K562 (cell line): ENCODE data around the gene ADCY5. TPM values are rescaled to one million over a fixed set of nuclear protein-coding genes. Genes with fewer than 3 reads are reported as not detected.

Experiments
- ATAC-seq: fragments of 200-7000 bp; cut with Tn5 transposase; 3 replicates; pipeline ENCODE4 v1.9.1; 2020; ENCODE audit warnings: moderate library complexity
- BruUV-seq: library from RNA; stranded (reverse); fragments of 400-500 nt; replicated peaks from 2 replicates; lab custom pipeline; 2021; lab: Mats Ljungman, UMichigan
- CTCF ChIA-PET: fragments of 300-600 bp; formaldehyde crosslinking; extraction: SDS; loops from one replicate; lab custom pipeline; 2021; ENCODE audit warnings: low intra/inter-chr PET ratio; lab: Yijun Ruan, JAX
- POLR2A ChIA-PET: fragments of 300-600, 350-650 bp; sonication (Branson Sonifier 250); formaldehyde crosslinking; extraction: SDS; loops from one replicate; lab custom pipeline; 2021; ENCODE audit warnings: antibody characterized with exemption, inconsistent platforms; lab: Yijun Ruan, JAX
- DNase-seq, 4 experiments: peaks; one replicate each; pipeline versions ENCODE4 v3.0.0 to v3.0.0-alpha.2; 2011 to 2018; ENCODE audit warnings: low spot score in 3 of 4, mixed read lengths in 3 of 4; ENCODE audit errors: extremely low read depth in 1 of 4
- FAIRE-seq: peaks from 2 replicates; lab custom pipeline; 2011; peaks lifted over from hg19 to GRCh38; lab: Jason Lieb, UNC
- H2AFZ ChIP-seq: 2 replicates; pipeline ENCODE4 v1.6.0; 2011; ENCODE audit warnings: low read depth, low read length, control low read depth, inconsistent platforms
- H3K27ac ChIP-seq: fragments of 200-600 bp; 3 replicates; pipeline ENCODE4 v1.8.0; 2011; ENCODE audit warnings: low read depth, mild to moderate bottlenecking, control low read depth, inconsistent platforms, low read length, moderate library complexity, mixed read lengths; ENCODE audit errors: extremely low read depth
- H3K27me3 ChIP-seq, 2 experiments: fragments of 300-600 bp in 1 of 2; 2 replicates in 1 of 2; 3 replicates in 1 of 2; pipeline versions ENCODE4 v1.6.0 to v1.8.0; 2011; ENCODE audit warnings: inconsistent platforms in 2 of 2, low read length in 2 of 2, mild to moderate bottlenecking in 1 of 2, mixed read lengths in 1 of 2, moderate library complexity in 1 of 2; ENCODE audit not compliant: control insufficient read depth in 2 of 2, insufficient read depth in 2 of 2
- H3K36me3 ChIP-seq: fragments of 300-600 bp; 3 replicates; pipeline ENCODE4 v1.8.0; 2011; ENCODE audit warnings: mild to moderate bottlenecking, low read length, inconsistent platforms; ENCODE audit not compliant: control insufficient read depth, insufficient read depth
- H3K4me1 ChIP-seq, 2 experiments: fragments of 200-600 bp in 1 of 2; replicated peaks in 1 of 2; 2 replicates in 1 of 2; 3 replicates in 1 of 2; pipeline versions ENCODE4 v1.5.1 to v1.8.0; 2011; ENCODE audit warnings: inconsistent platforms in 2 of 2, low read length in 2 of 2, mild to moderate bottlenecking in 1 of 2, mixed read lengths in 1 of 2, moderate library complexity in 1 of 2; ENCODE audit not compliant: control insufficient read depth in 2 of 2, insufficient read depth in 2 of 2
- H3K4me2 ChIP-seq: 2 replicates; pipeline ENCODE4 v1.6.1; 2011; ENCODE audit warnings: low read length, control low read depth, inconsistent platforms, mixed read lengths; ENCODE audit not compliant: insufficient read depth
- H3K4me3 ChIP-seq: fragments of 200-600 bp; sonication (generic), shearing (Covaris generic); 2 replicates; pipeline ENCODE4 v1.5.1; 2016; ENCODE audit warnings: control low read depth, inconsistent platforms
- H3K79me2 ChIP-seq: fragments of 200-600 bp; 3 replicates; pipeline ENCODE4 v1.8.0; 2011; ENCODE audit warnings: low read length, inconsistent platforms; ENCODE audit not compliant: control insufficient read depth, insufficient read depth
- H3K9ac ChIP-seq, 2 experiments: 2 replicates each; pipeline versions ENCODE4 v1.6.0 to v1.6.1; 2011; ENCODE audit warnings: low read depth in 2 of 2, low read length in 2 of 2, control low read depth in 1 of 2, inconsistent platforms in 1 of 2, mild to moderate bottlenecking in 1 of 2, mixed read lengths in 1 of 2; ENCODE audit not compliant: insufficient read depth in 1 of 2
- H3K9me1 ChIP-seq: one replicate; pipeline ENCODE4 v1.6.0; 2011; ENCODE audit warnings: inconsistent platforms, mild to moderate bottlenecking, low read length, moderate library complexity; ENCODE audit not compliant: control insufficient read depth, insufficient read depth
- H3K9me3 ChIP-seq: replicated peaks from 2 replicates; pipeline ENCODE4 v1.5.1; 2011; ENCODE audit warnings: low read depth, low read length, inconsistent platforms; ENCODE audit not compliant: control insufficient read depth, insufficient read depth
- H4K20me1 ChIP-seq: replicated peaks from 2 replicates; pipeline ENCODE4 v1.6.1; 2011; ENCODE audit warnings: low read length, inconsistent platforms, mixed read lengths; ENCODE audit not compliant: control insufficient read depth, insufficient read depth
- CREB1 ChIP-seq, 2 experiments: sonication (generic) in 1 of 2; formaldehyde crosslinking in 1 of 2; IDR thresholded peaks; 2 replicates each; pipeline versions ENCODE4 v1.6.1 to v1.8.0; 2012 to 2022; ENCODE audit warnings: inconsistent platforms in 1 of 2, mild to moderate bottlenecking in 1 of 2, missing genetic modification reagents in 1 of 2, moderate library complexity in 1 of 2
- MBD2 ChIP-seq: sonication (generic); IDR thresholded peaks from 2 replicates; pipeline ENCODE4 v1.6.1; 2016; ENCODE audit warnings: low read depth, borderline replicate concordance
- WGBS: fragments of 100-300 bp; shearing (Covaris generic); methylation state at CpG from one replicate; pipeline ENCODE4 v1.1.6; 2016; ENCODE audit warnings: low coverage, mixed read lengths; ENCODE audit not compliant: insufficient coverage; ENCODE audit errors: missing lambda C conversion rate; 5-methylcytosine and 5-hydroxymethylcytosine counted together
- in situ Hi-C: fragments of 300-500 bp; cut with MboI; formaldehyde crosslinking; loops from 4 replicates; pipeline ENCODE4 v1.15.0; 2018; ENCODE audit warnings: inconsistent platforms, mixed read lengths
- intact Hi-C: fragments of 100-400 bp; cut with micrococcal nuclease; formaldehyde crosslinking; loops from 2 replicates; pipeline ENCODE4 v1.14.2; 2022
- polyA plus RNA-seq, 8 experiments: library from polyadenylated mRNA; depleted of rRNA in 4 of 8; stranded (reverse) in 5 of 8; unstranded in 3 of 8; fragments of >200 nt; fragmentation: Nextera tagmentation in 2 of 8; fragmentation: Illumina TruSeq in 1 of 8; extraction: Ambion mirVana in 2 of 8; extraction: Trizol in 1 of 8; gene quantifications; 2 replicates each; pipeline versions ENCODE4 v1.2.1 to v1.2.3, GENCODE V29; 2011 to 2014; ENCODE audit warnings: inconsistent platforms in 1 of 8, missing spikeins in 1 of 8
- total RNA-seq, 7 experiments: library from RNA; depleted of rRNA in 6 of 7; stranded (reverse); fragments of >200 nt in 6 of 7; fragmentation: Illumina TruSeq in 2 of 7; extraction: Trizol in 2 of 7; gene quantifications; 2 replicates each; pipeline versions ENCODE4 v1.2.1 to v1.2.3, GENCODE V29; 2011 to 2021; ENCODE audit warnings: low replicate concordance in 1 of 7

ADCY5 gene
- total and polyA plus RNA-seq, 9 of the 15 experiments (the other 6 are each of a cell fraction or from before 2014, with no cell fraction given) = under 0.01 TPM; not detected in 8

DNA sequence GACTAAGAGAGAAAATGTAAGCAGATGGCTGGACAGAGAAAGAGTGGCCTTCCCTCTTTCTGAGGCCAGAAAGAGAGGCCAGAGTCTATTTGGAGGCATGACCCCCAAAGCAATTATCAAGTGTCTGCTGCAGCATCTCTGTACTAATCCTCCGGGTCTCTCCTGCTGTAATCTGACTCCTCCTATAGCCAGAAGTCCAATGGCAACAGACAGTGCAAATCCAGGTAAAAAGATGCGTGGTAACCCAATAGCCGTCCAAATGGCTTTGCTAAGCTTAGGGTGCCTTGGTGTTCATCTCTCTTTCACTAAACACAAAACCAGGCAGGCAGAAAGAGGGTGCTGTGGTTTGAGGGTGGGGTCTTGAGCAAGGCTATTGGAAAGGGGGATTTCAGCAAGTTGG is 91.6 kb downstream of the ADCY5 start:
- H3K36me3 ChIP-seq = no peaks in the 10 kb centered on the region
- H3K4me1 ChIP-seq = no peaks in the 10 kb centered on the region
- WGBS = 0% methylated on average over 2 of the region's 3 CpGs
- in situ Hi-C loops (no loop called here), intact Hi-C loops (no loop called here)
- ATAC-seq (no peak), DNase-seq (no peak), FAIRE-seq (no peak)
- H3K9me3 ChIP-seq = no peaks in the 10 kb centered on the region
- H3K4me3 ChIP-seq = no peak overlapping the region
- TF ChIP-seq MBD2 = no peak
- no peak overlapping the region for H3K27ac ChIP-seq
- ChIA-PET CTCF (no interaction called here), POLR2A (no interaction called here)
- no peak overlapping the region for H3K9ac ChIP-seq
- H3K79me2 ChIP-seq = no peaks in the 10 kb centered on the region
- H3K4me2 ChIP-seq = no peak overlapping the region
- no peaks in the 10 kb centered on the region for H4K20me1 ChIP-seq
- H2AFZ ChIP-seq = no peak overlapping the region
- H3K9me1 ChIP-seq = no peaks in the 10 kb centered on the region
- BruUV-seq = no TSS peak
- H3K27me3 ChIP-seq = peaks cover 0 to 21% of the 10 kb centered on the region in 2 experiments; a peak in 2 of 5 replicates

DNA sequence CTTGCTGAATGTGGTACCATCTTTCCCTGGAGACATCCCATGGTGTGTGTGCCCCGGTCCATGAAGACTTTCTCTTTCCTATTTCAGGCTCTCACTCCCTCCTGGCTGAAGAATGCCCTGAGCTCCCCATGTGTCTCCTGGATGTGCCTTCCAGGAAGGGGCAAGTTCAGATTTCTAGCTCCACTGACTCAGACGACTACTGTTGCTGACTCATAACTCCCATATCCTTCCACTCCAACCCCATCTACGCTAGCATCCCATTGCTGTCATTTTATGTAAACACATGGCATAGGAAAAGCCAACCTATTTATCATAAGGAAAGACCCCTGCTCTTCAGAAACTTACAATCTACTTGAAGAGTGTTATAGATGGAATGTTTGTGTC is 95.0 kb downstream of the ADCY5 start:
- no peak overlapping the region for H3K27ac ChIP-seq
- ATAC-seq (no peak), DNase-seq (no peak), FAIRE-seq (no peak)
- ChIA-PET CTCF (no interaction called here), POLR2A (no interaction called here)
- no peaks in the 10 kb centered on the region for H3K79me2 ChIP-seq
- peaks cover 0 to 51% of the 10 kb centered on the region in 2 experiments; a peak in 2 of 5 replicates for H3K27me3 ChIP-seq
- no peaks in the 10 kb centered on the region for H3K9me3 ChIP-seq
- no peak overlapping the region for H3K4me2 ChIP-seq
- in situ Hi-C loops = no loop called here
- no peak overlapping the region for H3K4me3 ChIP-seq
- no peaks in the 10 kb centered on the region for H3K36me3 ChIP-seq
- intact Hi-C loops = no loop called here
- H3K9ac ChIP-seq = no peak overlapping the region
- no peaks in the 10 kb centered on the region for H3K9me1 ChIP-seq
- no peaks in the 10 kb centered on the region for H3K4me1 ChIP-seq
- H2AFZ ChIP-seq = no peak overlapping the region
- WGBS = 5% methylated on average over 3 of the region's 3 CpGs
- no peaks in the 10 kb centered on the region for H4K20me1 ChIP-seq
- no TSS peak for BruUV-seq
- TF ChIP-seq CREB1 (IDR thresholded peaks at IDR 0.05) (no peak), CREB1 (CRISPR knock-in tag; IDR thresholded peaks at IDR 0.05) (no peak)
